NB4 (cell line): ENCODE results near the gene GSTK1.

Experiments
- MYC ChIP-seq: IDR thresholded peaks from 2 replicates; pipeline ENCODE4 v1.6.1; 2011; ENCODE audit warnings: low read depth, low read length
- TF ChIP-seq, protein P1 (sequence below): IDR thresholded peaks from one replicate; pipeline ENCODE4 v1.5.1; 2012; ENCODE audit warnings: low read depth, low read length

DNA sequence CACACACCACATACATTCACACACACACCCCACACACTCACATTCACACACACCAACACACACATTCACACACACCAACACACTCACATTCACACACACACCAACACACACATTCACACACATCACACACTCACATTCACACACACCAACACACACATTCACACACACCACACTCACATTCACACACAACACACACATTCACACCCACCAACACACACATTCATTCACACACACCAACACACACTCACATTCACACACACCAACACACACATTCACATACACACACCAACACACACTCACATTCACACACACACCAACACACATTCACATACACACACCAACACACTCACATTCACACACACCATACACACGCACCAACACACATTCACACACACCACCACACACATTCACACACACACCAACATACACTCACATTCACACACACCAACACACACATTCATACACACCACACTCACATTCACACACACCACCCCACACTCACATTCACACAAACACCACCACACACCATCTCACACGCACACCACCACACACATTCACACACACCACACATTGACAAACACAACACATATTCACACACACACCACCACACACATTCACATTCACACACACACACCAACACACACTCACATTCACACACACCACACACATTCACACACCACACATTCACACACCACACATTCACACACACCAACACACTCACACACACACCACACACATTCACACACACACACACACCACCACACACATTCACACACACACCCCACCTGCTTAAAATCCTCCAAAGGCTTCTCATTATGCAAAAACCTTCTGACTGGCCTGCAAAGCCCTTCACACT lies 32.4 kb upstream of the GSTK1 start:
- TF ChIP-seq MYC: no peak
- TF ChIP-seq, protein P1, sequence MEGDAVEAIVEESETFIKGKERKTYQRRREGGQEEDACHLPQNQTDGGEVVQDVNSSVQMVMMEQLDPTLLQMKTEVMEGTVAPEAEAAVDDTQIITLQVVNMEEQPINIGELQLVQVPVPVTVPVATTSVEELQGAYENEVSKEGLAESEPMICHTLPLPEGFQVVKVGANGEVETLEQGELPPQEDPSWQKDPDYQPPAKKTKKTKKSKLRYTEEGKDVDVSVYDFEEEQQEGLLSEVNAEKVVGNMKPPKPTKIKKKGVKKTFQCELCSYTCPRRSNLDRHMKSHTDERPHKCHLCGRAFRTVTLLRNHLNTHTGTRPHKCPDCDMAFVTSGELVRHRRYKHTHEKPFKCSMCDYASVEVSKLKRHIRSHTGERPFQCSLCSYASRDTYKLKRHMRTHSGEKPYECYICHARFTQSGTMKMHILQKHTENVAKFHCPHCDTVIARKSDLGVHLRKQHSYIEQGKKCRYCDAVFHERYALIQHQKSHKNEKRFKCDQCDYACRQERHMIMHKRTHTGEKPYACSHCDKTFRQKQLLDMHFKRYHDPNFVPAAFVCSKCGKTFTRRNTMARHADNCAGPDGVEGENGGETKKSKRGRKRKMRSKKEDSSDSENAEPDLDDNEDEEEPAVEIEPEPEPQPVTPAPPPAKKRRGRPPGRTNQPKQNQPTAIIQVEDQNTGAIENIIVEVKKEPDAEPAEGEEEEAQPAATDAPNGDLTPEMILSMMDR: no peak
